Right hindlimb (tissue), 1 donor: ENCODE measurements around the gene RTEL1.
"Not testable (repeated sequence)": the region's sequence is repeated elsewhere in the genome, so short reads cannot be mapped to it uniquely, and the experiment has no call there.

ENCODE experiments used
- DNase-seq: peaks from one replicate; pipeline ENCODE4 v3.0.0-alpha.2; 2018

The RTEL1 gene

DNA sequence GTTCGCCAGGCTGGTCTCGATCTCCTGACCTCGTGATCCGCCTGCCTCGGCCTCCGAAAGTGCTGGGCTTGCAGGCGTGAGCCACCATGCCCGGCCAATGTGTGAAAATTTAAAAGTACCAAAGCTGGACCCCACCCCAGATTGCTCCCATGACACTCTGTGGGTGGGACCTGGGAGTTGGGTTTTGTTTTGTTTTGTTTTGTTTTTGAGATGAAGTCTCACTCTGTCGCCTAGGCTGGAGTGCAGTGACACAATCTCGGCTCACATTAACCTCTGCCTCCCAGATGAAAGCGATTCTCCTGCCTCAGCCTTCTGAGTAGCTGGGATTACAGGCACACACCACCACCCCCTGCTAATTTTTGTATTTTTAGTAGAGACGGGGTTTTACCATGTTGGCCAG, 13.6 kb downstream of the RTEL1 start:
- not testable (repeated sequence) for DNase-seq

GRCh38 chr20:63672666-63673065, 14.6 kb downstream of the RTEL1 start:
- no peak for DNase-seq

DNA sequence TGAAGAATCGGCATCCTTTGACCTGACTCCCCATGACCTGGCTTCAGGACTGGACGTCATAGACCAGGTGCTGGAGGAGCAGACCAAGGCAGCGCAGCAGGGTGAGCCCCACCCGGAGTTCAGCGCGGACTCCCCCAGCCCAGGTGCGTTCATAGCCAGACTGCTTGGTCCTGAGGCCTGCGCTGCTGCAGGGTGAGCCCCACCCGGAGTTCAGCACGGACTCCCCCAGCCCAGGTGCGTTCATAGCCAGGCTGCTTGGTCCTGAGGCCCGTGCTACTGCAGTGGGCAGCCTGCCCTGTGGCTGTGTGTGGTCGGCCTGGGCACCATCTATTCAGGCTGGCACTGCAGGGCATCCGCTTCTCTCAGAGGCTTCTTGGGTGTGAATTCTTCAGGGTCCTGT, 15.8 kb downstream of the RTEL1 start:
- no peak for DNase-seq

DNA sequence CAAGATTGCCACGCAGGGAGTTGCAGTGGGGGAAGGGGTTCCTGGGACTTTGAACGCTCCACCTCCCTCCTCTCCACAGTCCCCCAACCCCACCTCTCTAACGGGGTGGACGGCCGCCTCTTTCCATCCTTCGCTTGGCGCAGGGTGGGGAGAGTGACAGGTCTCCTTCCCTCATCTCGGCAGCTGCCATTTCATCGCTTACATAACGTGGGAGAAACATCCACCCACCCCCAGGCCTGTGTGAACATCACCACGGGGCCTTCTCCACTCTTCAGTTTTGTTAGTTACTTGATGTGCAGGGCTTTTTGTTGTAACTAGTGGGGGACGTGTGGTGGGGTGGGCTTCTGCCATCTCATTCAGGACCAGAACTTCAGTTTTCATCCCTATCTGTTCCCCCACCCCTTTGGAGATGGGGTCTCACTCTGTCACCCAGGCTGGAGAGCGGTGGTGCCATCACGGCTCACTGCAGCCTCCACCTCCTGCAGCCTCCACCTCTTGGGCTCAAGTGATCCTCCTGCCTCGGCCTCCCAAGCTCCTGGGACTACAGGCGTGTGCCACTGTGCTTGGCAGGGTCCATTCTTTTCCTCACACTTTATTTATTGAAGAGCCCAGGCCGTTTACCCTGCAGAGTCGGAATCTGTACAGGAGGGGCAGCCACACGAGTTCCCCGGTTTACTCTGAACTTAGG, 17.7 kb downstream of the RTEL1 start:
- DNase-seq, result no peak

GRCh38 chr20:63678071-63678470, 20.0 kb downstream of the RTEL1 start:
- no peak for DNase-seq

DNA sequence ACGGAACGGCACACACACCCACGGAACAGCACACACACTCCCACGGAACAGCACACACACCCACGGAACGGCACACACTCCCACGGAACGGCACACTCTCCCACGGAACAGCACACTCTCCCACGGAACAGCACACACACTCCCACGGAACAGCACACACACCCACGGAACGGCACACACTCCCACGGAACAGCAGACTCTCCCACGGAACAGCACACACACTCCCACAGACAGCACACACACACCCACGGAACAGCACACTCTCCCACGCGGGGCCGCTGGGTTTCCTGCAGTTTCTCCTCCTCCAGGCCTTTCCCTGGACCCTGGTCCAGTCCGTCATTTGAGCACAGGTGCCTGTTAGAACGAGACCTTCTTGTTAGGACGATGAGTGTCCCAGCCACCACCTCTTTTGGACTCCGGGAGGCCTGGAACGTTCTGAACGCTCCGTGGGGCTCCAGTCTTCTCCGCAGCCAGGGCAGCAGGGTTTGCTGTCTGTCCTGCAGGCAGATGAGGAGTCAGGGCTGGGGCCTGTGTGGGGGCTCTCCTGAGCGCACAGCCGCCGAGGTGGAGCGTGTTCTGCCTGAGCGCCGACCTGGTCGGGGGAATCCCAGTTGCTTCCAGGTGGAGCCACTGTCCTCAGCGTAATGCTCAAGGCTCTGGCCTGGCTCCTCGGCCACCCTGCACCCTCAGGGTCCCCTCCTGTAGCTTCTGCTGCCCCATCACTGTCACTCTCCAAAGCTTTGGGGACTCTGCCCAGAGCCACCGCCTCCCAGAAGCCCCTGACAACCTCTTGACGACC, 20.8 kb downstream of the RTEL1 start:
- DNase-seq, result no peak

DNA sequence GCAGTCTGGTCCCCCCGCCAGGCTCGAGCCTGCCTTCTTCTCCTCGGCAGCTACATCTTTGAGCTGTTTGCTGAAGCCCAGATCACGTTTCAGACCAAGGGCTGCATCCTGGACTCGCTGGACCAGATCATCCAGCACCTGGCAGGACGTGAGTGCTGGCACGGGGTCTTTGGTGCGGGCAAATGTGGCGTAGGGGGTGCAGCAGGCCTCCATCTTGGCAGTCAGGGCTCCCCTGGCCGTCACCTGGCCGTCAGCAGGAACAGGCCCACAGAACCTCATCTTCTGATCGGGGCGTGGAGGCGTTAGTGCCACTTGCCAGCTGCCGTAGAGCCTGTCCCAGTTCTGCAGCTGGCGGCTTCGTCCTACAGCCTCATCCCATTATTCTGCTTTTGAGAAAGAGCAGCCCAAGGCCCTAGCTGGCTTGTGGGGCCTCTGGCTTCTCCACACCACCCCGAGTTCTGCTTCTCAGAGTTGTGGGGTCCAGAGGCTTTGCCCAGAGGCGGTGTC, 21.7 kb downstream of the RTEL1 start:
- DNase-seq, result no peak

- no peak for DNase-seq
Measured at GRCh38 chr20:63680427-63680826, 22.3 kb downstream of the RTEL1 start.

- DNase-seq, result no peak
Measured at GRCh38 chr20:63680857-63681608, 22.9 kb downstream of the RTEL1 start.

DNA sequence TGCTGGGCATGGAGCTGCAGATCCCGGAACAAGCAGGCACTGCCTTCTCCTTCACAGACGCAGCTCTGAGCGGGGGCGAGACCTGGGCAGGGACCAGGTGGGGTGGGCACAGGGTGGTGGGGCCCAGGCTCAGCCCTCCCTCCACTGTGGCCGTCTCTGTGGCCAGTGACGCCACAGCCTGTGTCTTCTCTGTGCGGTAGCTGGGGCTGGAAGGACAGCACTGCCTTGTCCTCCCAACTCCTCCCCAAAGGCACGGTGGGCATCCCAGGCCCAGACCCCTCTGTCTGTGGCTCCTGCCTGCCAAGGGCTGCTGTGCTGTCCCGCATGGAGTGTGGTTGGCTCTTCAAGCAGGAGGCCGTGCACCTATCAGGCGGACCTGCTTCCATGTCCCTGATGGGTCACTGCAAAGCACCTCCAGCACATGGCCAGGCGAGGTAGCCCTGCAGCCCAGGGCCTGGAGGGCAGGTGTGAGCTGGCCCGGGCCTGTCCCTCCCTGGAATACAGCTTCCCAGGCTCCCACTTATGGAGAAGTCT, 23.6 kb downstream of the RTEL1 start:
- no peak for DNase-seq

DNA sequence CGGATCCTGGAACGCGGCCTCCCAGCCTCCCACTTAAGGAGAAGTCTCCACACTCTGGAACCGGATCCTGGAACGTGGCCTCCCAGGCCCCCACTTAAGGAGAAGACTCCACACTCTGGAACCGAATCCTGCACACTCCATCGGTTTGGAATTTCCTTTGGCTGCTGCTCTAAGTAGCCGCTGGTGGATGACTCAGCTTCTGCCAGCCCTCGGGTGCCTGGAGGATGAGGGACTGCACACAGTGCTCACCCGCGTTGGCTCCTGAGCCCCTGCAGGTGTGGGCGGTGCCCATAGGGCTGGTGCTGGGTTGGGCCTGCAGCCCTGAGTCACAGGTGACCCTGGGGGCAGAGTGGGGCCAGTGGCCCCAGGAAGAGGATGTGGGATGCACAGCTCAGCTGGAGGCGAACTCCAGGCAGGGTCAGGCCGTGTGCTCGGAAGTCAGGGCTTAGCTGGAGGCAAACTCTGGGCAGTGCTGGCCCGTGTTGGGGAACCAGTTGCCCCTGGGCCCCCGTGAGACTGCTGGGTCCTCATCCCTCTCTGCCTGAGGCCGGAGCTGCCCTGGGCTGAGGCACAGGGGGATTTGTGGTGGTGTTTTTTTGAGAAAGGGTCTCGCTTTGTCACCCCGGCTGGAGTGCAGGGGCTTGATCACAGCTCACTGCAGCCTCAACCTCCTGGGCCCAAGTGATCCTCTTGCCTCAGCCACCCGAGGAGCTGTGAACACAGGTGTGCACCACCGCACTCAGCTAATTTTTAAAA, 24.4 kb downstream of the RTEL1 start:
- DNase-seq, result no peak

- no peak for DNase-seq
Measured at GRCh38 chr20:63685269-63686026, 27.3 kb downstream of the RTEL1 start.

GRCh38 chr20:63686094-63686491, 28.0 kb downstream of the RTEL1 start:
- DNase-seq, result no peak

- peak; percentile 69 for DNase-seq
Measured at GRCh38 chr20:63686492-63687321, 28.6 kb downstream of the RTEL1 start.

DNA sequence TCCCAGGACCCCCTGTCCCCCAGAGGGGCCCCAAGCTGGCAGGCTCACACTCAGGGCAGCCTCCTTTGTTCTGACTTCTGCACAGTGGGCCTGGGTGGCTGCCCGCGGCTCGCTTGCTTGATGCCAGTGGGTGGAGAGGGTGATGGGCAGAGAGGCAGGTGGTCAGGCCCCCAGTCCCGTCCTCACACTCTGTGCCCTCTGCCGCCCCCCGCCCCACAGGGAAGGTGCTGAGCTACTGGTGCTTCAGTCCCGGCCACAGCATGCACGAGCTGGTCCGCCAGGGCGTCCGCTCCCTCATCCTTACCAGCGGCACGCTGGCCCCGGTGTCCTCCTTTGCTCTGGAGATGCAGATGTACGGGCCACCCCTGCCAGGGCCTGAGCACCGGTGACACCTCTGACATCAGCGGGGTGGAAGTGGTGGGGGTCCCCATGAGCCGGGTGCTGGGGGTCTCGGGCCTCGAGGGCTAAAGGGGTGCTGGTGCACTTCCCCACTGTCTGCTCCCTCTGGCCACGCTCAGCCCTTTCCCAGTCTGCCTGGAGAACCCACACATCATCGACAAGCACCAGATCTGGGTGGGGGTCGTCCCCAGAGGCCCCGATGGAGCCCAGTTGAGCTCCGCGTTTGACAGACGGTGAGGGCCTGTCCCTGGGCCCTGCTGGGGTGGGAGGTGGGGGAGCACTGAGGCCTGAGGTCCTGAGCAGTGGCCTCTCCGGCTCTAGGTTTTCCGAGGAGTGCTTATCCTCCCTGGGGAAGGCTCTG, 29.5 kb downstream of the RTEL1 start:
- no peak for DNase-seq

GRCh38 chr20:63688228-63689045, 30.3 kb downstream of the RTEL1 start:
- DNase-seq, result peak; percentile 33

DNA sequence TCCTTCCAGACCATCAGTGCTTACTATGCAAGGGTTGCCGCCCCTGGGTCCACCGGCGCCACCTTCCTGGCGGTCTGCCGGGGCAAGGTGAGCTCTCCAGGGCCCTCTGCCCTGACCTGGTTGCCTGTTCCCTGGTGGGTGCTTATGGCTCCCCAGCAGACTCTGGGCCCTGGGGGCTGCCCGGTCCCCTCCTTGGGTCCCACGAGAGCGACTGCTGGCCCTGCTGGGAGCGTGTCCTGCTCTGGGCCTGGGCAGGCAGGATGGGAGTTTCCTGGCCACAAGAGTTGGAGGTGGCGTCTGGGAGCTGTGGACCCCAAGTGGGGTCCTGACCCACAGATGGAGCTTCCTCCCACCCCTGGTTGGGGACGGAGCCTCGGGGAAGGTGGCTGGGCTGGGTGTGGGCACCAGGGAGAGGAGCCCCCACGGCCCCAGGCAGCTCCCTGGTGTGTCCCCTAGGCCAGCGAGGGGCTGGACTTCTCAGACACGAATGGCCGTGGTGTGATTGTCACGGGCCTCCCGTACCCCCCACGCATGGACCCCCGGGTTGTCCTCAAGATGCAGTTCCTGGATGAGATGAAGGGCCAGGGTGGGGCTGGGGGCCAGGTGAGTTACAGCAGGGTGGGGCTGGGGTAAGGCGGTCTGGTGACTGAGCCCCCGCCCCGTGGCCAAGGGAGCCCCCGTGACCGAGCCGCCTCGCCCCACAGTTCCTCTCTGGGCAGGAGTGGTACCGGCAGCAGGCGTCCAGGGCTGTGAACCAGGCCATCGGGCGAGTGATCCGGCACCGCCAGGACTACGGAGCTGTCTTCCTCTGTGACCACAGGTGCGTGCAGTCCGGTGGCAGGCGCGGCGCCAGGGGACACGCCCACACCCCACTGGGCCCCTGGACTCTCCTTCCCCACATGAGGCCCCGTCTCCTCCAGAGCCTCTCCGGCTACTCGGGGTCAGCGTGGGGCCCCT, 31.2 kb downstream of the RTEL1 start:
- DNase-seq, result peak; percentile 27
